T-cell (primary cell): ENCODE data around the gene REXO1. TPM values are rescaled to one million over a fixed set of nuclear protein-coding genes. Genes with fewer than 3 reads are reported as not detected.
A peak's percentile ranks its signal among the peaks of the same experiment; 100 is the strongest.

Source experiments
- ATAC-seq, 4 experiments: fragments of 200-7000 bp in 3 of 4; fragments of 150-1000 bp in 1 of 4; cut with Tn5 transposase; replicated peaks in 1 of 4; 1 replicate in 3 of 4; 2 replicates in 1 of 4; pipeline ENCODE4 v1.10.0; 2021; ENCODE audit warnings: moderate library complexity in 3 of 4, mild to moderate bottlenecking in 2 of 4, moderate number of reproducible peaks in 1 of 4
- CTCF ChIA-PET, 2 donors: fragments of 300-600 bp; sonication (Branson Sonifier 250); formaldehyde crosslinking; loops; one replicate each; lab custom pipeline; 2022; ENCODE audit warnings: antibody characterized with exemption in 2 of 2; lab: Charles Lee
- POLR2A ChIA-PET, 2 donors: fragments of 300-600 bp; sonication (Branson Sonifier 250); formaldehyde crosslinking; loops; one replicate each; lab custom pipeline; 2022; ENCODE audit warnings: antibody characterized with exemption in 2 of 2; lab: Charles Lee
- DNase-seq, 35 experiments: peaks; one replicate each; pipeline versions ENCODE4 v3.0.0 to v3.0.0-alpha.2; 2013 to 2023
- H3K27ac ChIP-seq: one replicate; pipeline ENCODE4 v1.5.1; 2013; ENCODE audit warnings: low read length
- H3K27me3 ChIP-seq, 2 experiments: replicated peaks in 1 of 2; 1 replicate in 1 of 2; 2 replicates in 1 of 2; pipeline versions ENCODE4 v1.6.1 to v1.7.0; 2013; ENCODE audit warnings: low read length in 1 of 2, mixed read lengths in 1 of 2; ENCODE audit not compliant: control insufficient read depth in 2 of 2, insufficient read depth in 2 of 2; ENCODE audit errors: extremely low read depth in 1 of 2
- H3K36me3 ChIP-seq, 2 donors: 1 replicate in 1 of 2; 2 replicates in 1 of 2; pipeline versions ENCODE4 v1.6.1 to v1.7.0; 2013; ENCODE audit warnings: low read length in 1 of 2; ENCODE audit not compliant: control insufficient read depth in 2 of 2, insufficient read depth in 1 of 2; ENCODE audit errors: extremely low read depth in 1 of 2
- H3K4me1 ChIP-seq, 2 experiments: 1 replicate in 1 of 2; 2 replicates in 1 of 2; pipeline versions ENCODE4 v1.6.1 to v1.7.0; 2013; ENCODE audit warnings: low read length in 2 of 2, mixed read lengths in 1 of 2; ENCODE audit not compliant: insufficient read depth in 2 of 2, control insufficient read depth in 1 of 2; ENCODE audit errors: extremely low read depth in 1 of 2
- H3K4me3 ChIP-seq, 2 donors: 1 replicate in 1 of 2; 2 replicates in 1 of 2; pipeline versions ENCODE4 v1.5.1 to v1.7.0; 2013; ENCODE audit warnings: mild to moderate bottlenecking in 2 of 2, low read length in 1 of 2, moderate library complexity in 1 of 2; ENCODE audit not compliant: control insufficient read depth in 1 of 2; ENCODE audit errors: extremely low read depth in 1 of 2
- H3K9me3 ChIP-seq: 2 replicates; pipeline ENCODE4 v1.7.0; 2013
- H3K27ac Mint-ChIP-seq, 2 donors: one replicate each; pipeline ENCODE4 v1.8.0; 2020 to 2021; ENCODE audit warnings: mild to moderate bottlenecking in 2 of 2, mixed read lengths in 2 of 2
- H3K27me3 Mint-ChIP-seq, 2 donors: one replicate each; pipeline ENCODE4 v1.8.0; 2021 to 2022; ENCODE audit warnings: mixed read lengths in 2 of 2
- H3K36me3 Mint-ChIP-seq: one replicate; pipeline ENCODE4 v1.8.0; 2021; ENCODE audit warnings: mixed read lengths
- H3K4me1 Mint-ChIP-seq, 3 donors: one replicate each; pipeline ENCODE4 v1.8.0; 2020 to 2022; ENCODE audit warnings: mixed read lengths in 3 of 3, mild to moderate bottlenecking in 1 of 3
- H3K4me3 Mint-ChIP-seq, 3 donors: one replicate each; pipeline ENCODE4 v1.8.0; 2020 to 2022; ENCODE audit warnings: mild to moderate bottlenecking in 3 of 3, mixed read lengths in 3 of 3, moderate library complexity in 3 of 3
- H3K9me3 Mint-ChIP-seq, 3 donors: one replicate each; pipeline ENCODE4 v1.8.0; 2020 to 2022; ENCODE audit warnings: mixed read lengths in 3 of 3
- WGBS: methylation state at CpG from one replicate; pipeline ENCODE4 v1.1.5; 2013; ENCODE audit warnings: missing lambda C conversion rate; ENCODE audit not compliant: insufficient coverage; 5-methylcytosine and 5-hydroxymethylcytosine counted together
- total RNA-seq, 35 experiments: library from RNA in 6 of 35; stranded (reverse) in 6 of 35; fragments of 120-200 nt in 1 of 35; gene quantifications; one replicate each; pipeline versions ENCODE4 v1.2.1 to v1.2.4 and lab custom pipeline; 2013 to 2026

Gene REXO1
- total RNA-seq, 5 donors from 2014 or later (not counting 1 experiment from before 2014, with no cell fraction given) = 68.4 to 97.5 (median 78.7) TPM

- peaks cover 35 to 66% of the 10 kb centered on the region in 2 donors for H3K36me3 ChIP-seq
- H3K9me3 Mint-ChIP-seq = no peaks in the 10 kb centered on the region
- ChIA-PET CTCF (interaction anchor here in 1 of 2 donors (0.6 to 1.1 kb wide), 2 partner anchors 9 to 27 kb away, joined by 3 to 4 read pairs; no protein-coding TSS in a partner anchor), POLR2A (no interaction called here)
- H3K27ac Mint-ChIP-seq = no peak overlapping the region
- WGBS = 98% methylated on average over 23 of the region's 36 CpGs
- no peaks in the 10 kb centered on the region for H3K27me3 Mint-ChIP-seq
- H3K4me1 ChIP-seq = peaks cover 0 to 13% of the 10 kb centered on the region in 2 experiments
- DNase-seq (no peak), ATAC-seq (no peak)
- H3K4me3 ChIP-seq = no peak overlapping the region
- no peaks in the 10 kb centered on the region for H3K27me3 ChIP-seq
- H3K27ac ChIP-seq = no peak overlapping the region
- H3K4me1 Mint-ChIP-seq = peaks cover 4 to 7% (median 5%) of the 10 kb centered on the region in 3 donors
- no peak overlapping the region for H3K4me3 Mint-ChIP-seq
- peaks cover 22% of the 10 kb centered on the region for H3K36me3 Mint-ChIP-seq
- H3K9me3 ChIP-seq = no peaks in the 10 kb centered on the region
Measured at GRCh38 chr19:1823539-1824251, 24.6 kb downstream of the REXO1 start.

GRCh38 chr19:1823020-1823419 lies 25.3 kb downstream of the REXO1 start:
- Mint-ChIP-seq H3K27ac (no peak overlapping the region), H3K27me3 (no peaks in the 10 kb centered on the region), H3K36me3 (peaks cover 25% of the 10 kb centered on the region), H3K9me3 (no peaks in the 10 kb centered on the region), H3K4me3 (no peak overlapping the region), H3K4me1 (peaks cover 4 to 7% (median 5%) of the 10 kb centered on the region in 3 donors)
- Histone ChIP-seq H3K27ac (no peak overlapping the region), H3K27me3 (no peaks in the 10 kb centered on the region), H3K4me1 (peaks cover 0 to 13% of the 10 kb centered on the region in 2 experiments), H3K36me3 (peaks cover 39 to 69% of the 10 kb centered on the region in 2 donors), H3K9me3 (no peaks in the 10 kb centered on the region), H3K4me3 (no peak overlapping the region)
- DNase-seq (no peak), ATAC-seq (no peak)
- CTCF ChIA-PET = interaction anchor here in 1 of 2 donors (1.1 kb wide), 1 partner anchor 10 kb away, joined by 4 read pairs; no protein-coding TSS in a partner anchor
- POLR2A ChIA-PET = no interaction called here
- 91% methylated on average over 7 of the region's 8 CpGs for WGBS

GRCh38 chr19:1822210-1822609 lies 26.1 kb downstream of the REXO1 start:
- no peaks in the 10 kb centered on the region for H3K9me3 ChIP-seq
- ChIA-PET CTCF (no interaction called here), POLR2A (no interaction called here)
- Mint-ChIP-seq H3K27me3 (no peaks in the 10 kb centered on the region), H3K27ac (peak overlapping the region in 1 of 2 donors; percentile 55), H3K4me3 (no peak overlapping the region), H3K4me1 (peaks cover 4 to 7% (median 5%) of the 10 kb centered on the region in 3 donors), H3K9me3 (no peaks in the 10 kb centered on the region), H3K36me3 (peaks cover 26% of the 10 kb centered on the region)
- H3K36me3 ChIP-seq = peaks cover 34 to 70% of the 10 kb centered on the region in 2 donors
- H3K27ac ChIP-seq = no peak overlapping the region
- peaks cover 0 to 13% of the 10 kb centered on the region in 2 experiments for H3K4me1 ChIP-seq
- H3K4me3 ChIP-seq = no peak overlapping the region
- no peak for ATAC-seq
- 98% methylated on average over 15 of the region's 19 CpGs for WGBS
- no peak for DNase-seq
- H3K27me3 ChIP-seq = no peaks in the 10 kb centered on the region

- Mint-ChIP-seq H3K27me3 (no peaks in the 10 kb centered on the region), H3K9me3 (no peaks in the 10 kb centered on the region), H3K27ac (no peak overlapping the region), H3K4me3 (no peak overlapping the region), H3K4me1 (peaks cover 0 to 2% (median 0%) of the 10 kb centered on the region in 3 donors), H3K36me3 (peaks cover 25% of the 10 kb centered on the region)
- ChIA-PET POLR2A (no interaction called here), CTCF (no interaction called here)
- no peak for ATAC-seq
- Histone ChIP-seq H3K4me1 (no peaks in the 10 kb centered on the region), H3K36me3 (peaks cover 43 to 75% of the 10 kb centered on the region in 2 donors), H3K27me3 (no peaks in the 10 kb centered on the region), H3K4me3 (no peak overlapping the region), H3K9me3 (no peaks in the 10 kb centered on the region), H3K27ac (no peak overlapping the region)
- DNase-seq = no peak
- WGBS = 97% methylated on average over 36 of the region's 43 CpGs
Measured at GRCh38 chr19:1819341-1820255, 28.7 kb downstream of the REXO1 start.

GRCh38 chr19:1818549-1819195 lies 29.6 kb downstream of the REXO1 start:
- Histone ChIP-seq H3K4me3 (no peak overlapping the region), H3K27ac (no peak overlapping the region), H3K9me3 (no peaks in the 10 kb centered on the region), H3K4me1 (peaks cover 0 to 3% of the 10 kb centered on the region in 2 experiments), H3K27me3 (no peaks in the 10 kb centered on the region), H3K36me3 (peaks cover 38 to 68% of the 10 kb centered on the region in 2 donors)
- H3K9me3 Mint-ChIP-seq = no peaks in the 10 kb centered on the region
- peaks cover 21% of the 10 kb centered on the region for H3K36me3 Mint-ChIP-seq
- ATAC-seq (no peak), DNase-seq (no peak)
- no peak overlapping the region for H3K27ac Mint-ChIP-seq
- ChIA-PET POLR2A (no interaction called here), CTCF (interaction anchor here in 1 of 2 donors (0.6 kb wide), 1 partner anchor 29 kb away, joined by 3 read pairs; no protein-coding TSS in a partner anchor)
- H3K27me3 Mint-ChIP-seq = no peaks in the 10 kb centered on the region
- H3K4me1 Mint-ChIP-seq = peaks cover 0 to 2% (median 0%) of the 10 kb centered on the region in 3 donors
- H3K4me3 Mint-ChIP-seq = no peak overlapping the region
- WGBS = 91% methylated on average over 24 of the region's 33 CpGs
